Measurements from ENCODE around the gene SNX22.

Gene SNX22

DNA sequence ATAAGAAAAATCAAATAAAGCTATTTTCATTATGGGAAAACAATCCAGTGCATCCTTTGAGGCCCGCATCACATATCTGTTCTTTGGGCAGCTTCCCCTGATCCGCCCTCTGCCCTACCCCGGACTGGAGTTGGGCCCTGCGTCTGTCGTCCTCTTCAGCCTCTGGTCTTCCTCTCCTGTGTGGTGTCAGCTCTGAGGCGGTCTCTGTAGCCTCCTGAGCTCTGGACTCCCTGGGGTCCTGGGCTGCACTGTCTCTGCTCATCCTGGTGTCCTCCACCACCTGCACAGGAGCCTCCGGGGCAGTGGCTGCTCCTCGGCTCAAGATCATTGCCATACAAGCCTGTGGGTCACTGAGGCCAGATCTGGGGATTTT lies 7.4 kb upstream of the SNX22 start:
- DNase-seq (ENCODE audit: low read depth in 2 of 2), result no peak
- no peak overlapping the region for H3K4me3 ChIP-seq (replicated peaks in 1 of 2; ENCODE audit: low read depth in 2 of 2, low read length in 2 of 2)
- TF ChIP-seq, protein P1, sequence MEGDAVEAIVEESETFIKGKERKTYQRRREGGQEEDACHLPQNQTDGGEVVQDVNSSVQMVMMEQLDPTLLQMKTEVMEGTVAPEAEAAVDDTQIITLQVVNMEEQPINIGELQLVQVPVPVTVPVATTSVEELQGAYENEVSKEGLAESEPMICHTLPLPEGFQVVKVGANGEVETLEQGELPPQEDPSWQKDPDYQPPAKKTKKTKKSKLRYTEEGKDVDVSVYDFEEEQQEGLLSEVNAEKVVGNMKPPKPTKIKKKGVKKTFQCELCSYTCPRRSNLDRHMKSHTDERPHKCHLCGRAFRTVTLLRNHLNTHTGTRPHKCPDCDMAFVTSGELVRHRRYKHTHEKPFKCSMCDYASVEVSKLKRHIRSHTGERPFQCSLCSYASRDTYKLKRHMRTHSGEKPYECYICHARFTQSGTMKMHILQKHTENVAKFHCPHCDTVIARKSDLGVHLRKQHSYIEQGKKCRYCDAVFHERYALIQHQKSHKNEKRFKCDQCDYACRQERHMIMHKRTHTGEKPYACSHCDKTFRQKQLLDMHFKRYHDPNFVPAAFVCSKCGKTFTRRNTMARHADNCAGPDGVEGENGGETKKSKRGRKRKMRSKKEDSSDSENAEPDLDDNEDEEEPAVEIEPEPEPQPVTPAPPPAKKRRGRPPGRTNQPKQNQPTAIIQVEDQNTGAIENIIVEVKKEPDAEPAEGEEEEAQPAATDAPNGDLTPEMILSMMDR (IDR thresholded peaks at IDR 0.05; ENCODE audit: low read depth, low read length), result no peak

DNA sequence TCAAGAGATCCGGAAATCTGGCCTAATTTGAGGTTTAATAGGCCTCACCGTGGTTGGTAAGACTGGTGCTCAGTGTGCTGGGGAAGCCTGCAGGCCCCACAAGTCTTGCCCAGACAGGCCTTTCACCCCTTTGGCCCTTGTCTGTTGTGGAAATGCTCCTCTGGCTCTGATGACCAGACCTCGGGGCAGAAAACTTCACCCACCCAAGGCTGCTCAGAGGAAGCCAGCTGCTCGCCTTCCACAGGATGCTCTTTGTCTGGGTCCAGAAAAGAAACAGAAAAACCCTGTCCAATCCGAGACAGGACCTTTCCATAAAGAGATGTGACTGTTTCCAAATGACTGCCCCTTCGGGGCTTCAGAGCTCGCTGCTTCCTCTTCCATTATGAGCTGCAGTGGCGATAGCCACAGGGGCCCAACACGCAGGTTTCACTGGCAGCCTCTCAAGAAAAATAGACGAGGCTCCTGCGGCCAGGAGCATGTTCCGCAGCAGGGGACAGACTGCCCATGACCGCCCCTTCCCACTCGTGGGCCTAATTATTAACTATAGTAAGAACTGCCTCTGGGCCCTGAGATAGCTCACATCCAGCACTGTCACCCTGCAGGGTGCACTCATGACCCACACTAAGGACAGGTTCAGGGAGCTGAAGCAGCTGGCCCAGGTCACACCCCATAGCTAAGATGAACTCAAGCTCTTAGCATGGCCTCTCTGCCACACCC lies 6.8 kb upstream of the SNX22 start:
- no peak for DNase-seq (ENCODE audit: low read depth in 2 of 2)
- TF ChIP-seq, protein P1 (IDR thresholded peaks at IDR 0.05; ENCODE audit: low read depth, low read length), result no peak

DNA sequence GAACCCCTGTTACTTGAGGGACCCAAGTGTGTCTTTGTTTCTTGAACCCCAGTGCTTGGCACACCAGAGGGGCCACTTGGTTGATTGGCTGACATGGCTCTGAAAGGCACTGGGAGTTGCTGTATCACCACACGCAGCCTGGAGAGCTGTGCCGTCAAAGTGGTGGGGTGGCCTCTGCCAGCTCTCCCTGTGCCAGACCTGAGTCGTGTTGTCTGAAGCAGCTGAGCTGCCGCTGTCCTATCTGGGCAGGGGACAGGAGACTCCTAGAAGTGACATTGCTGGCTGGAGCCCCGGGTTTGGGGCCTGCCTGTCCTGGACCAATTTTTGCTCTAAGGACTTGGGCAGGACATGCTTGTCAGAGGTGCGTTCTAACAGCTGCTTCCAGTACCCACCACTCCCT lies 5.5 kb upstream of the SNX22 start:
- DNase-seq (ENCODE audit: low read depth in 2 of 2), result no peak
- TF ChIP-seq, protein P1 (IDR thresholded peaks at IDR 0.05; ENCODE audit: low read depth, low read length), result no peak
- H3K4me3 ChIP-seq (replicated peaks in 1 of 2; ENCODE audit: low read depth in 2 of 2, low read length in 2 of 2), result no peak overlapping the region

More for the DNA sequence above, 6.8 kb upstream of the SNX22 start:
- H3K4me3 ChIP-seq (replicated peaks in 1 of 2; ENCODE audit: low read depth in 2 of 2, low read length in 2 of 2), result no peak overlapping the region

DNA sequence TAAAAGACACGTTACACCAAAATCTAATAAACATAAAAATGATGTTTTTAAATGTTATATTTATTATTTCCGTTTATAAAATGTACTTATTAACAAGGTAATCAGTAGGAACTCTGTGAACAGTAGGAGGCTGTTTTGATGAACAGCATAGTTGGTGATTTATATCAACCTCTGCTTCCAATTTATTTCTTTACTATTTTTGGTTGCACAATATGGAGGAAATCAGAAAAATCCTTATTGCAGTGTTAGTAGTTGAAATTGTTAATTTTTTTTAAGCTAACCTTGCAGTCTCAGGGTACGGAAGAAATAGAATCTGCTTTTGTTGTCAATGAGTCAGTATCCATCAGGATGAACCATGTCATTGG lies 5.0 kb upstream of the SNX22 start:
- no peak overlapping the region for H3K4me3 ChIP-seq (replicated peaks in 1 of 2; ENCODE audit: low read depth in 2 of 2, low read length in 2 of 2)
- DNase-seq (ENCODE audit: low read depth in 2 of 2), result no peak
- TF ChIP-seq, protein P1 (IDR thresholded peaks at IDR 0.05; ENCODE audit: low read depth, low read length), result no peak

DNA sequence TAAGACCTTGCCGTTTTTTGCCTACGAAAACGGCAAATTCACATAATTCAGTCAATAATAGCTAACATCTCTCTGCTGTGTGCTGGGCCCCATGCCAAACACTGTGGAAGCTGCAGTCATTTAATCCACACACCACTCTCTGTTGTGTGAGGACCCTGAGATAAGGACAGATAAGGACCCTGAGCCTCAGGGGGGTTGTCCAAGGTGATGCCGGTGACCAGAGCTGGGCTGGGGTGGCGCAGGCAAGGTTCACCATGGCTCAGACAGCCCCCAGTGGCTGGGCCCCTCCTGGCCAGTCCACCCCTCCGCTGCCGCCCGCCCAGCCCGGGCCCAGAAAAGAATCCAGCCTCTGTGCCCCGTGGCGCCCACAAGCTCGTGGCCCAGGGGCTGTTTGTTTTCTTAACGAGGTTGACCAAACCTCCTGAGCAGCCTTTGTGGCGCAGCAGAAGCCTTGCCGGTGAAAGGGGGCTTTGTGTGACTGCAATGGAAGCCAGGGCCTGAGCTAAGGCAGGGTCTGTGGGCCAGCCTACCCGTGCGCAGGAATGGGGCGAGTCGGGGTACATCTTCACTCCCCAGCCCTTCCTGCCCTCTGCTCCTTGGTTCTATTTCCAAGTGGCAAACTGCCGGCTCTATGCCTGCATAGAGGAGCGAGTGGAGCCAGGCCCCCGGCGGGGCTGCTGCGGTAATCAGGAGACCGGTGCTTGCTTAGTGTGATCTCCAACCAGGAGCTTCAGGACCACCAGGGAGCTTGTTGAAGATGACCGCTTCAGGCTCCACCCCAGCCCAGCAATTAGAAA lies 4.4 kb upstream of the SNX22 start:
- TF ChIP-seq, protein P1 (IDR thresholded peaks at IDR 0.05; ENCODE audit: low read depth, low read length), result no peak
- DNase-seq (ENCODE audit: low read depth in 2 of 2), result peak in 1 of 2 donors; percentile 46
- no peak overlapping the region for H3K4me3 ChIP-seq (replicated peaks in 1 of 2; ENCODE audit: low read depth in 2 of 2, low read length in 2 of 2)

DNA sequence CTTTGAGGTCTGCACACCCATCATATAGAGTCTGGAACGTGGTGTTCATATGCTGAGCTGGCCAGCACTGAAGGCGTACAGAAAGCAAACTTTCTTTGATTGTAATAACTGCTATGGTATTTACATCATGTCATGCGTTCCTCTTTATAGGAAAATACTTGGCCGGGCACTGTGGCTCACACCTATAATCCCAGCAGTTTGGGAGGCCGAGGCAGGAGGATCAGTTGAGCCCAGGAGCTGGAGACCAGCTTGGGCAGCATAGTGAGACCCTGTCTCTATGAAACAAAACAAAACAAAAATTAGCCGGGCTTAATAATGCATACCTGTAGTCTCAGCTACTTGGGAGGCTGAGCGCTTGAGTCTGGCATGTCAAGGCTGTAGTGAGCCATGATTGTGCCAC lies 3.4 kb upstream of the SNX22 start:
- no peak for DNase-seq (ENCODE audit: low read depth in 2 of 2)
- TF ChIP-seq, protein P1 (IDR thresholded peaks at IDR 0.05; ENCODE audit: low read depth, low read length), result no peak
- no peak overlapping the region for H3K4me3 ChIP-seq (replicated peaks in 1 of 2; ENCODE audit: low read depth in 2 of 2, low read length in 2 of 2)
